ENCODE results near the gene RAE1. TPM values are rescaled to one million over a fixed set of nuclear protein-coding genes. Genes with fewer than 3 reads are reported as not detected.

The RAE1 gene
- total RNA-seq, 2 donors from 2014 or later = 4.9 to 9.9 TPM

DNA sequence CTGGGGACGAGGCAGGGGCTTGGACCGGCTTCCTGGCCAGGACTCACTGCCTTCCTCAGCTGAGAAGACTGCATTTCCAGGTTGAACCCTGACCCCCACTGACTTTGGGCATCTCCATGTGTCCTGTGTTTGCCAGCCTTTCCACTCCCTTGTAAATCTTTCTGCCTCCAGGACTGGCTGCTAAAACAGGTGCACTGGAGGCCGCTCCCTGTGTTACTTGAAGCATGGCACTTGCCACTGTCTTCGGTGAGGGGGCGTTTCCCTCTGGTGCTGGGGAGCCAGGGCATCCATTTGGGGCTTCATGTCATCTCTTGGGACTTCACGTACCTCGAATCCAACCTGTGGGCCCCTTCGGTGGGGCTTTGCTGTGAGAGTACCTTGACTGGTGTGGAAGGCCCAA lies 33.4 kb downstream of the RAE1 start:
- Histone ChIP-seq H3K9me3 (no peaks in the 10 kb centered on the region), H3K27me3 (no peaks in the 10 kb centered on the region), H3K4me1 (peaks cover 4% of the 10 kb centered on the region), H3K27ac (no peak overlapping the region), H3K4me3 (no peak overlapping the region), H3K36me3 (replicated peaks in 1 of 2; ENCODE audit: insufficient read depth in 1 of 2, low read depth in 2 of 2) (no peaks in the 10 kb centered on the region)
- no peak for DNase-seq
- 89 to 100% methylated on average over 2 to 8 of the region's 8 CpGs for WGBS, 2 donors
- no peak for ATAC-seq
- intact Hi-C loops (cut with DNase I) = loop anchor here (5.0 kb wide), 1 partner anchor 108 kb away; no protein-coding TSS in a partner anchor
- TF ChIP-seq, protein P1, sequence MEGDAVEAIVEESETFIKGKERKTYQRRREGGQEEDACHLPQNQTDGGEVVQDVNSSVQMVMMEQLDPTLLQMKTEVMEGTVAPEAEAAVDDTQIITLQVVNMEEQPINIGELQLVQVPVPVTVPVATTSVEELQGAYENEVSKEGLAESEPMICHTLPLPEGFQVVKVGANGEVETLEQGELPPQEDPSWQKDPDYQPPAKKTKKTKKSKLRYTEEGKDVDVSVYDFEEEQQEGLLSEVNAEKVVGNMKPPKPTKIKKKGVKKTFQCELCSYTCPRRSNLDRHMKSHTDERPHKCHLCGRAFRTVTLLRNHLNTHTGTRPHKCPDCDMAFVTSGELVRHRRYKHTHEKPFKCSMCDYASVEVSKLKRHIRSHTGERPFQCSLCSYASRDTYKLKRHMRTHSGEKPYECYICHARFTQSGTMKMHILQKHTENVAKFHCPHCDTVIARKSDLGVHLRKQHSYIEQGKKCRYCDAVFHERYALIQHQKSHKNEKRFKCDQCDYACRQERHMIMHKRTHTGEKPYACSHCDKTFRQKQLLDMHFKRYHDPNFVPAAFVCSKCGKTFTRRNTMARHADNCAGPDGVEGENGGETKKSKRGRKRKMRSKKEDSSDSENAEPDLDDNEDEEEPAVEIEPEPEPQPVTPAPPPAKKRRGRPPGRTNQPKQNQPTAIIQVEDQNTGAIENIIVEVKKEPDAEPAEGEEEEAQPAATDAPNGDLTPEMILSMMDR (IDR thresholded peaks at IDR 0.05) = no peak
- TF ChIP-seq POLR2A (IDR thresholded peaks at IDR 0.05) = no peak

DNA sequence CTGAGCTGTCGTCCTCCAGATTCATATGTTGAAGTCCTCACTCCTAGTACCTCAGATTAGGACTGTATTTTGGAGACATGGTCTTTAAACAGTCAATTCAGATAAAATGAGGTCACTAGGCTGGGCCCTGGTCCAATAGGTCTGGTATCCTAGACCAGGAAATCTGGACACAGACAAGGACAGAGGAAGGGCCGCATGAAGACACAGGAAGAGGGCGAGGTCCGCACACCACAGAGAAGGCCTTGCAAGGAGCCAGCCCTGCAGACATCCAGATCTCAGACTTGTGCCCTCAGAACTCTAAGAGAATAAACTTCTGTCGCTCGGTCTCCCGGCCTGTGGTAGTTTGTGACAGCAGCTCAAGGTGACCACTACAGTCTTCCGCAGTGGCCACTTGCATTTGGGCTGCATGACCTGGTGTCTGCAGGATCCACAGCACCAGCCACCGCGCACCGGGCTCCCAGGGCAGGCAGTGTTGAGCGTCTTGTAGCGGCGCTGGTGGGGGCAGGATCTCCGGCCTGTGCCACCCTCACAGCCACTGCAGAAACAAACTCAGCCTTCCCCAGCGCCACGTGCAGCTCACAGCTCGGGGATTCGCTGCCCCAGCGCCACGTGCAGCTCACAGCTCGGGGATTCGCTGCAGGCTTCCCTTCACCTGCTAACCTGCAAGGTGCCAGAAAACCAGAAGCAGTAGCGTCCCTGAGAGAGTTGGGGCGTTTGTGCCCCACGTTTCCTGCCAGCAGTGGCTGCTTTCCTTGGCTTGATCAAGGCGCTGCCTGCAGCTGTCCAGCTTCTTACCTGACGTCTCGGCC lies 34.1 kb downstream of the RAE1 start:
- H3K9me3 ChIP-seq = no peaks in the 10 kb centered on the region
- peaks cover 10% of the 10 kb centered on the region for H3K4me1 ChIP-seq
- H3K4me3 ChIP-seq = no peak overlapping the region
- no peaks in the 10 kb centered on the region for H3K36me3 ChIP-seq (replicated peaks in 1 of 2; ENCODE audit: insufficient read depth in 1 of 2, low read depth in 2 of 2)
- TF ChIP-seq, protein P1 (IDR thresholded peaks at IDR 0.05) = no peak
- no peak for TF ChIP-seq POLR2A (IDR thresholded peaks at IDR 0.05)
- H3K27ac ChIP-seq = no peak overlapping the region
- ATAC-seq (no peak), DNase-seq (no peak)
- WGBS, 2 donors = 82 to 89% methylated on average over 23 to 26 of the region's 29 CpGs
- intact Hi-C loops (cut with DNase I) = loop anchor here (5.0 kb wide), 2 partner anchors 62 to 107 kb away; no protein-coding TSS in a partner anchor
- H3K27me3 ChIP-seq = no peaks in the 10 kb centered on the region

DNA sequence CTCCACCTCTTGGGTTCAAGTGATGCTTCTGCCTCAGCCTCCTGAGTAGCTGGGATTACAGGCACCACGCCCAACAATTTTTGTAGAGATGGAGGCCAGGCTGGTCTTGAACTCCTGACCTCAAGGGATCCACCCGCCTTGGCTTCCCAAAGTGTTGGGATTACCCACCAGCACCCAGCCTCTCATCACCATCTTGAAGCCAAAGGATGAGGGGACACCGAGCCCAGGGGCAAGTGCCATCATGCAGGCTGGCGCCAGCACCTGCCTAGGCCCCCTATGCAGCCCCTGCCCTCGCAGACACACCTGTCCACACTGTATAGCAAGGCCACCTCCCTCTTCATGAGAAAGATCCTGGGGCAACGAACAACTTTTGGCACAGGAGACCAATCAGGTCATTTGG lies 34.9 kb downstream of the RAE1 start:
- H3K9me3 ChIP-seq = no peaks in the 10 kb centered on the region
- no peaks in the 10 kb centered on the region for H3K36me3 ChIP-seq (replicated peaks in 1 of 2; ENCODE audit: insufficient read depth in 1 of 2, low read depth in 2 of 2)
- no peak overlapping the region for H3K27ac ChIP-seq
- no peak overlapping the region for H3K4me3 ChIP-seq
- intact Hi-C loops (cut with DNase I) = loop anchor here (5.0 kb wide), 1 partner anchor 61 kb away; no protein-coding TSS in a partner anchor
- peaks cover 16% of the 10 kb centered on the region for H3K4me1 ChIP-seq
- no peaks in the 10 kb centered on the region for H3K27me3 ChIP-seq
- DNase-seq (no peak), ATAC-seq (no peak)
- 92 to 96% methylated on average over 4 to 6 of the region's 6 CpGs for WGBS, 2 donors
- no peak for TF ChIP-seq POLR2A (IDR thresholded peaks at IDR 0.05)
- TF ChIP-seq, protein P1 (IDR thresholded peaks at IDR 0.05) = no peak

DNA sequence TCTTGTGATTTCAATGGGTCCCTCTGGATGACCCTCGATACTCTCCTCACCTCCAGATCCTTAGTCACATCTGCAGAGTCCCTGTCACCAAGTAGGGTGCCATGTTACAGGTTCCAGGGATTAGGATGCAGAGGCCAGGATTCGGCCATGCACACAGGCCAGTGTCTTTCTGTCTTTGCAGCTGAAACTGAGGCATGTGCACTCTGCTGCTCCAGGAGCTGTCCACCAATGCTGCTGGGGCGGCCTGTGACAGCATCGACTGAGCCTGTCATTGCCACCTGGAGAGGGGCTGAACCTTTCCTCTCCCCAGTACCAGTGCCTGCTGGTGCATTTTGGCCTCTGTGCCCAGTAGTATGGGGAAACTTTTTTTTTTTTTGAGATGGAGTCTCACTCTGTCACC lies 35.7 kb downstream of the RAE1 start:
- ATAC-seq (no peak), DNase-seq (no peak)
- H3K9me3 ChIP-seq = no peaks in the 10 kb centered on the region
- no peak overlapping the region for H3K27ac ChIP-seq
- intact Hi-C loops (cut with DNase I) = loop anchor here (5.0 kb wide), 1 partner anchor 61 kb away; no protein-coding TSS in a partner anchor
- 90 to 93% methylated on average over 3 to 4 of the region's 4 CpGs for WGBS, 2 donors
- no peaks in the 10 kb centered on the region for H3K27me3 ChIP-seq
- H3K36me3 ChIP-seq (replicated peaks in 1 of 2; ENCODE audit: insufficient read depth in 1 of 2, low read depth in 2 of 2) = no peaks in the 10 kb centered on the region
- H3K4me1 ChIP-seq = peaks cover 17% of the 10 kb centered on the region
- no peak overlapping the region for H3K4me3 ChIP-seq
- TF ChIP-seq POLR2A (IDR thresholded peaks at IDR 0.05) = no peak
- TF ChIP-seq, protein P1 (IDR thresholded peaks at IDR 0.05) = no peak
